Measurements from ENCODE around the gene PRKG2.
"Not testable (repeated sequence)": the region's sequence is repeated elsewhere in the genome, so short reads cannot be mapped to it uniquely, and the experiment has no call there.

Gene PRKG2, protein sequence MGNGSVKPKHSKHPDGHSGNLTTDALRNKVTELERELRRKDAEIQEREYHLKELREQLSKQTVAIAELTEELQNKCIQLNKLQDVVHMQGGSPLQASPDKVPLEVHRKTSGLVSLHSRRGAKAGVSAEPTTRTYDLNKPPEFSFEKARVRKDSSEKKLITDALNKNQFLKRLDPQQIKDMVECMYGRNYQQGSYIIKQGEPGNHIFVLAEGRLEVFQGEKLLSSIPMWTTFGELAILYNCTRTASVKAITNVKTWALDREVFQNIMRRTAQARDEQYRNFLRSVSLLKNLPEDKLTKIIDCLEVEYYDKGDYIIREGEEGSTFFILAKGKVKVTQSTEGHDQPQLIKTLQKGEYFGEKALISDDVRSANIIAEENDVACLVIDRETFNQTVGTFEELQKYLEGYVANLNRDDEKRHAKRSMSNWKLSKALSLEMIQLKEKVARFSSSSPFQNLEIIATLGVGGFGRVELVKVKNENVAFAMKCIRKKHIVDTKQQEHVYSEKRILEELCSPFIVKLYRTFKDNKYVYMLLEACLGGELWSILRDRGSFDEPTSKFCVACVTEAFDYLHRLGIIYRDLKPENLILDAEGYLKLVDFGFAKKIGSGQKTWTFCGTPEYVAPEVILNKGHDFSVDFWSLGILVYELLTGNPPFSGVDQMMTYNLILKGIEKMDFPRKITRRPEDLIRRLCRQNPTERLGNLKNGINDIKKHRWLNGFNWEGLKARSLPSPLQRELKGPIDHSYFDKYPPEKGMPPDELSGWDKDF

DNA sequence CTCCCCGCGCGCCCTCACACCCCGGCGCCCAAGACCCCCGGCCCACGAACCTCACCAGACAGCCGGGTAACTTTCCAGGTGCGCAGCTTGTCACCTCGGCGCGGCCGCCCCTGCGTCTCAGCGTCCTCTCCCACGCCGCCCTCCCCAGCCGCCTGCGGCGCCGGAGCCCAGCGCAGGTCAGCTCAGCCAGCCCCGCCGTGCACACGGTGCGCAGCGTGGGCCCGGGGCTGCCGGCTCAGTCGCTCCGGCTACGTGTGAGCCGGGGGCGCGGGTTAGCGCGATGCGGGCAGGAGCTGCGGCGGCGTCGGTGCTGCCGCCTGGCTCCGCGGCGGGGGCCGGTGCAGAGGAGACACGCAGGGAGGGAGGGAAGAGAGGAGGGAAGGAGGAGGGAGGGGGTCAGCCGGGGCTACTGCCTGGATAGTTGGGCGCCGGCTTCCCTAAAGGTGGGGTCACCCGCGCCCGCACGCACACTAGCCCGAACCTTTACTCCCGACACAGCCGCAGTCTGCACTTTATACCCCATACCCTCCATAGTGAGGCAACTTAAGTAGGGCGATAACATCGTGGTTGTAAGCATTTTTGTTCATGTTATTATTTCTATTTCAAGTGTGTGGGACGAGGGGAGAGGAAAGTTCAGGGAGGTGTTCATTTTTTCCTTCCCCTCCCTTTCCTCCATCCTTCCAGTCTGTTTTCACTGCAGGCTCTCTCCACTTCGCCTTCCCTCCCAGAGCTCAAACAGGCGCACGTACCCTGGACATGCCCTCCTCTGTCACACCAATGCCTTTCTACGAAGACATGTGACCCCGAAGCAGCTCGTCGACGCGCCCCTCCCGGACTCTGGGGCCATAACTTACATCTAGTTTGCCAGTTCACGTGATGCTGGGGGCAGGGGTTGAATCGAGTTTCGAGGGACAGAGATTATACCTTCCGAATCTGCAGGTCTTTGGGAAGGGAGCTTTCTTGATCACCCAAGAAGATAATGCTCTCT lies at the start of gene PRKG2:
Gene PRKG2 (minus strand): TSS at position 342 of the 988 bp plus-strand sequence. CDS start 10,175 bp downstream, outside the sequence.
- DNase-seq (ENCODE audit: extremely low read depth in 1 of 2, low read depth in 1 of 2), result no peak

DNA sequence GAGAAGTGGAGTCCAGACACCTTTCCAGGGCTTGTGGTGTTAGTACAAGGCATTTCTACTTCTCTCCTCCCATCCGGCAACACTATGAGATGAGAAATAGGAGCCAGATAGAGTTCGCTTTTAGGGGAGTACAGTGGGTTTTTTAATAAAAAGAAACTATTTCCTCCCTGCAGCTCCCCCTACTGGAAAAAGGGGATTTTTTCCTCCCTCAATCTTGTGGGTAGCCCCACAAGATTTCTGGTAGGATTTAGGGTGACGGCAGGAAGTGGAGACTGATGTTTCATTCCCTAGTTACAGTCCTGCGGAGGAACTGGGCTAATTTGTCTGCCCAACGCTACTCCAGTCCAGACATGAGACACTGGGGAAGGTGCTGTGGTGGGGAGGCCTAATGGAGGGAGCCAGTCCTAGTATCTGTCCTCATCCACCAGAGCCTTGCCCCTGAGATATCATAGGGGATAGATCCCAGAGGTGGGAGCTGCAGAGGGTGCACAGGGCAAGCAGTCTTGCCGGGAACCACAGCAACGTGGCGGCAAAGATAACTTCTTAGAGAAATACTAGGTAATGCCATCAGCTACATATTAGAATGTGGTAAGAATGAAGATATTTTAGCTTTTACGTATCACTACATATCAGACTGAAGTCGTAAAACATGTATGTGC lies 45.5 kb upstream of the PRKG2 start:
- no peak for DNase-seq (ENCODE audit: extremely low read depth in 1 of 2, low read depth in 1 of 2)

DNA sequence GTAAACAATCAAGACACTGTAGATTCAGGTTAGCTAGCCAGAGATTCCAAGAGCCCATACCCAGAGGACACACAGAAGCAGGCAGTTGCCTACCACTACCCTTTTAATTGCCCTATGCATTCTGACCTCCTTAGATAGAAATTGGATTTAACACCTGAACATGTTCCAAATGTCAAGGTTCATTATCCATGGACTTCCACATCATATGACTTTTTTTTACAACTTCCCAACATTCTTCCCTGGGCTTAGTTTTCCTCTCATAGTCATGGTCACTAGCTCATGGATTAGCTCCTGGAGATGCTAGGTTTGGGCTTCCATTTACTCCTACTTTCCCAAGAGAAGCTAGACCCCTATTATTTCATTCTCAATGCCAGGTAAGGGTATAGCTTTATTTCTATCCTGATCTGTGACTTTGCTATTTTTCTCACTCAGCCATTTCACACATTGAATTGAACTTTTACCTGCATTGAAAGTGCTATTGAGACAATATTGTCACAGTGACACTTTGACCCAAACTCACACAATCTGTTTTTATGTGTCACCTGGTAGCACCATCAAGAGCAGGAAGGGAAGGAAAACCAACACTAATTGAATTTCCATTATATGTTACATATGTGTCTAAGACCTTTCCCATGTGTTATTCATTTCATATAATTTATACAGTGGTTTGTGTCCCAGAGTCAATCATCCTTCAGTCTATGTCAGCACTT lies 44.0 kb upstream of the PRKG2 start:
- no peak for DNase-seq (ENCODE audit: extremely low read depth in 1 of 2, low read depth in 1 of 2)

DNA sequence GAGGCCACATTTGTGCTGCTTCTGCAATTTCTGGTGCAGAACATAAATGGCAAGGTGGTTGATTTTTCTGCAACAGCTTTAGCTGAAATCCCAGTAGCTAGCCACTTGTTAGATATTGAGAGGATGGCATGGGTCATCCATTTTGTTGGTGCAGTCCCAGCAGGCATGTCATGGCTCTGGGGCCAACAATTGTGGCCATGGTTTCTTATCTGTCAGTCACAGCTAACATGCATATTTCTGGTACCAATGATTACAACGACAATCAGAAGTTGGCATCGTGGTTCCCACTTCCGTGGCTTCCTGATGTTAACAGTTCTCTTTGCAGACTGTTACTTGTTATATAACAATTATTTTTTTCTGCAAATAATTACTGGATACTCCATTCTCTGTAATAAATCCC lies 42.8 kb upstream of the PRKG2 start:
- DNase-seq (ENCODE audit: extremely low read depth in 1 of 2, low read depth in 1 of 2), result no peak

DNA sequence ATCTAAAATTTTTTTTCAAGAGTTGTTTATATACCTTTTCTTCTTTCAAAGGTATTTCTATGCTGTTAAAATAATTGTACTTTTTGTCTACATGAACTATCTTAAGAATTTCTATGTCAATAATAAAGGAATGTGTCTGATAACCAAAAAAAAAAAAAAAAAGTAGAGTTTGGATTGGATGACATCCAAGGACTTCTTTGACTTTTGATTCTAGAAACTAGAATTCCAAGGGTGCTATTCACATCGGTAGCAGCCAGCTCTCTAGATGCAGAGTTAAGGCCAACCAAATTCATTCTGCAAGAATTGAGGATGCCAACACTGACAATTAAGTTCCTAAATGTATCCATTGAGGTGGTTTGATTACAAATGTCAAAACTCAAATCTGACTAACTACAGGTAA lies 42.0 kb upstream of the PRKG2 start:
- no peak for DNase-seq (ENCODE audit: extremely low read depth in 1 of 2, low read depth in 1 of 2)

DNA sequence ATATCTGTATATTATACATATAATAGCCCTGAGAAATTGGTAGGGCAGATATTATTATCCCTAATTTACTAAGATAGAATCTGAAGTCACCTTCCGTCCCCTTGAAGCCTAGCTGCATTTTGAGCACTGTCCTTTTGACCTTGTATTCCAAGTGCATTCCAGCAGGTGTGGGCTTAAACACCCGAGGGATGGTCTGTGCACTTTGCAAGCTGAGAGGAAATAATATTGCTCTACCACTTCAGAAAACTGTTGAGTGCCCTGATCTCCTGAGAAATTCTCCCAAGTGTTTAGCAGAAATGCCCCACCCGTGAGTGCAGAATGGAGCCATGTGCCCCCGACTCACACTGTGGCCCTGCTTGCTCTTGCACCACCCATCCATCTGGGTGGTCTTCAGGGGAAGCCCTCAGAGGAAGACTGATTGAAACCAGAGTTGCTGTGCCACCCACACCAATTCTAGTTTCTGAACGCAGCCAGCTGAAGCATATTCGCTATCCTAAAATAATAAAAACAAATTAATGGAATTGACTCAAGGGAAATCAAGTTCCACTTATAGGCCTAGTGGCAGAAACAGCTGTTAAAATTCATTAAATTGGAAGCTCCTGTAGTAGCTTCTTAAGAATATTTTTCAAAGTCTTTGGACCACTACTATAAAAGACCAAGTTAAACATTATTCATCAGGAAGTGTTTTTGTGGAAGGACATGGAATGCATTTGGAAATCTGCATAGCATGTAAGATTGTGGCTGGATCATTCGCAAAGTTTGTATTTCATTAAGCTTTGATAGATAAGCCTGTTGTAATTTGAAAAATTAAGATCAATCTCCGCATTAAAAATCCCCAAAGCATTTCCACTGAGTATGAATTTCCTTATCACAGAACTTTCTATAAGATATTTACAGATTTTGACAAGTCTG lies 41.3 kb upstream of the PRKG2 start:
- DNase-seq (ENCODE audit: extremely low read depth in 1 of 2, low read depth in 1 of 2), result no peak

DNA sequence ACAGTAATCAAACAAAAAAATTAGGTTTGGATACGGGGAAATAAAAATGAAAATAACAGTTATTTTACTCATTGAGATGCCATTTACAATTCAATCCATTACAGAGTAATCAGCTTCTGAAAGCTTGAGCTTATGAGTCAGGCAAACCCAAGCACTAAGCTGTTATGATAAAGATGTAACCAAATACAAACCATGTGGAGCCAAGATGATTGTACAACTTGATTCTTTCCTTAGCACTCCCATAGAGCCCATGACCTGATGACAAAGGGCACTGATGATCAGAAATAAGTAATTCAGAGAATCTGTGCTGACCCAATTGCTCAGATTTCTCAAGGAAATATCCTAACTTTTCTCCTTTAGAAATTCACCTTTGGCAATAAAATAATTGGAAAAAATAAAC lies 40.5 kb upstream of the PRKG2 start:
- DNase-seq (ENCODE audit: extremely low read depth in 1 of 2, low read depth in 1 of 2), result no peak

DNA sequence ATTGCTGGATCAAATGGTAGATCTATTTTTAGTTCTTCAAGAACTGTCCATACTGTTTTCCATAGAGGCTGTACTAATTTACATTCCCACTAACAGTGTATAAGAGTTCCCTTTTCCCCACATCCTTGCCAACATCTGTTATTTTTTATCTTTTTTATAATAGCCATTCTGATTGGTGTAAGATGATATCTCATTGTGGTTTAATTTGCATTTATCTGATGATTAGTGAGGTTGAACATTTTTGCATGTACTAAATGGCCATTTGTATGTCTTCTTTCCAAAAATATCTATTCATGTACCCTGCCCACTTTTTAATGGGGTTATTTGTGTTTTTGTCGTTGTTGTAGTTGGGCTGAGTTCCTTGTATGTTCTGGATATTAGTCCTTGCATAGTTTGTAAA lies 35.4 kb upstream of the PRKG2 start:
- DNase-seq (ENCODE audit: extremely low read depth in 1 of 2, low read depth in 1 of 2), result no peak

DNA sequence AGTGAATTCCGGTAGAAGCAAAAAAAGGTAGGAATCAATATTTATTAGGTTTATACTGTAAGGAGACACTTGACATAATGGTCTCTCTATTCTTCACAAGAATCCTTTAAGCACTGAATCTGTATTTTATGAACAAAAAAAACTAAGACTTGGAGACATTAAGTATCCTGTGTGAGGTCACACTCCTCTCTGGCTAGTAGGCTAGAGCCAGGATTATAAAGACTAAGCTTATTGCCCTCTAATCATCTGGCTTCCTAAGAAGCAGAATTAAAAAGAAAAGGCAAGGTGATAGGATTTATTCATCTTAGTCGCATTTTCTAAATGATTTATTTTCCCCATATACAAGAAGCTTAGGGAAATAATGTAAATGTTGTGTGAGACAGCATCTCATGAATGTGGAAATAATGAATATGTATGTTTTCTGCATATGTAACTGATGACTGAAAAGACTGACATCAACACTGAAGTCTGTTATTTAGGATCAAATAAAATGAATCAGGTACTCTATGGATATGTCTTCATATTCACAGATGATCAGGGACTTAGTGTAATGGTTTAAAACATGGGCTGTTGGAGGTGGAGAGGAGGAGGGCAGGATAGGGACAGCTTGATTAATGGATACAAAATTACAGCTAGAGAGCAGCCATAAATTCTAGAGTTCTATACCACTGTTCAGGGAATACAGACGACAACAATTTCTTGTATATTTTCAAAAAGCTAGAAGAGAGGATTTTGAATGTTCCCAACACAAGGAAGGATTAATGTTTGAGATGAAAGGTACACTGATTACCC lies 30.4 kb upstream of the PRKG2 start:
- no peak for DNase-seq (ENCODE audit: extremely low read depth in 1 of 2, low read depth in 1 of 2)

DNA sequence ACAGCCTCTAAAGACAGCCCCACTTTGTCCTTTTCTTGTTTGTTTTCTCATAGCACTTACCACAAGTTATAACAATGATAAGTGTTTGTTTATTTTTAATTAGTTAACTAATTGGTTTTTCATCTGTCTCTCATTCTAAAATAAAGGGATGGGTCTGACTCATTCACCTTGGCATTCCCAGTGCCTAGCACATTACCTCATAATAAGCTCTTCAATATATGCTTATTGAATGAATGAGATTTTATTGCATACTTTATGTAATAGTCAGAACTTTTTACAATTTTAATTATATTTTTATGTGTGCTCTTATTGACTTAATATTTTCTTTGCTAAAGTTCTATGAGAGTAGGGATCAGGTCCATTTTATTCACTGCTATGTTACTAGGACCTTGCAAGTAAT lies 22.8 kb upstream of the PRKG2 start:
- no peak for DNase-seq (ENCODE audit: extremely low read depth in 1 of 2, low read depth in 1 of 2)

DNA sequence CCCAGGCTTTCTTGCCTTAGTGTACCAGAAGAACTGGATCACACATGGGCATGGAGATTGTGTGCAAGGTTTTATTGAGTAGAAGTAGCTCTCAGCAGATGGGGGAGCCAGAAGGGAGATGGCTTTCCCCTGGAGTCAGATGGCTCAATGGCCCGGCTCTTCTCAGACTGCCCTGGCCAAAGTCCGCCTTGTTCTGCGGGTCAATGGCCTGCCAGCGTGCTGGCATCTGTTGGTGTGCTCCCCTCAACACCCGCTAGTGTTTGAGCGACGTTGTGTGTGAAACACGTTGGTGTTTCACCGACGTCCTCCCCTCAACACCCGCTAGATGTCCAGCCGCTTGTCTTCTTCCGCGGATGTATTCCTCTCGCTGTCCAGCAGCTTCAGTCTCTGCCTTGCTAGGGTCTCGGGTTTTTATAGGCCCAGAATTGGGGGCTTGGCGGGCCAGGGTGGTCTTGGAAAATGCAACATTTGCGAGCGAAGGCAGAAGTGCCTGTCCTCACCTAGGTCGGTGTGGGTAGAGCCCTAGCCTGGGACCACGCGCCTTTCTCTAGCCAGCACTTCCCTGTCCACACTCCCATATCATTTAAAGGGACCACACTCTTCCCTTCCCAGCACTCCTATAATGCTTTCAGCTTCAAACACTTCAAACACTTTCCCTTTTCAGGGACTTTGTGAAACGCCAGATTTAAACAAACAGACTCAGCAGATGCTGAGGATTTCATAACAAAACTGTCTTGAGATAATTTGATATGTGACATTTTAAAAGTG lies 21.1 kb upstream of the PRKG2 start:
- DNase-seq (ENCODE audit: extremely low read depth in 1 of 2, low read depth in 1 of 2), result no peak

DNA sequence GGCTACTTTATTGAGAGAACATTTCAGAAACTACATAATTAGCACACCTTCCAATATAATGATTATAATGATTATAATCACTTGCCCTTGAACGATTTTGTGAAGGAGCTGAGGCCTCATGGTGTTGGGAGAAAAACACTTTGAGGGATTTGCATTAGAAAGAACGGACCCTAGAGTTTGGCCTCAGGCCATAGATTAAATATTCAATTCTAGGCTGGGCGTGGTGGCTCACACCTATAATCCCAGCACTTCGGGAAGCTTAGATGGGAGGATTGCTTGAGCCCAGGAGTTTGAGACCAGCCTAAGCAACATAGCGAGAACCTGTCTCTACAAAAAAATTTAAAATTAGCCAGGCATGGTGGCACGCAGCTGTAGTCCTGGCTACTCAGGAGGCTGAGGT lies 12.9 kb upstream of the PRKG2 start:
- DNase-seq (ENCODE audit: extremely low read depth in 1 of 2, low read depth in 1 of 2), result no peak

DNA sequence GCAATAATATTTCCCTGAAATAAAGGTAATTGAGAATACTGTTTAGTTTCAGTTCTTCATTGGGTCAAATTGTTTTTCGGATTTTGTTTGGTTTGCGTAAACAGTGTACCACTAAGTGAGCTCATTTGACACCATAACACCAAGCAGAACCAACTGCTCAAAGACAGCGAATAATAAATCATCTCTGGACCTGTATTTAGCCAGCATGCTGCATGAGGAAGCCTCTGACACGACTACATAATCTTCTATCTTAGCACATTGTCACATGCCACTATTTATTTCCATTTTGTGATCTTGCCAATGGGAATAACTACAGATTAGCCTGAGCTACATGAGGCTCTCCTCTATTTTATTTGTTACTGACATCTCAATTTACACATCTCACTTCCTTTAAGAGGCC lies 12.1 kb upstream of the PRKG2 start:
- no peak for DNase-seq (ENCODE audit: extremely low read depth in 1 of 2, low read depth in 1 of 2)

DNA sequence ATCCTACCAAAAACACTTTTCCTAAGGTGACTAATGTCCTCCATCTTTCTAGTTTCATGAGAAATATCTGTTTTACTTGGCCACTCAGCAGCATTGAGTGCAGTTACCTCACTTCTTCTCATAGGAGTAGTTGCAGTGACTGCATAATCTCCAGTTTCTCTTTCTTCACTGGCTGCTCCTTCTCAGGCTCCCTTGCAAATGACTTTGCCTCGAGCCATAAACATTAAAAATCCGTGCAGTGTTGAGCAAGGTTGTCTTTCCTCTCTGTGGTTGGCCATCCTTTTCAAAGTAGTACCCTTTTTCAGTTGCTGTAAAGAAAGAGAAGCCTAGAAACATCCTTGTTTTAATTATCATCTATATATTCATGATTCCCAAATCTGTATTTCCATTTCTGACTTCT lies 10.2 kb upstream of the PRKG2 start:
- DNase-seq (ENCODE audit: extremely low read depth in 1 of 2, low read depth in 1 of 2), result no peak

DNA sequence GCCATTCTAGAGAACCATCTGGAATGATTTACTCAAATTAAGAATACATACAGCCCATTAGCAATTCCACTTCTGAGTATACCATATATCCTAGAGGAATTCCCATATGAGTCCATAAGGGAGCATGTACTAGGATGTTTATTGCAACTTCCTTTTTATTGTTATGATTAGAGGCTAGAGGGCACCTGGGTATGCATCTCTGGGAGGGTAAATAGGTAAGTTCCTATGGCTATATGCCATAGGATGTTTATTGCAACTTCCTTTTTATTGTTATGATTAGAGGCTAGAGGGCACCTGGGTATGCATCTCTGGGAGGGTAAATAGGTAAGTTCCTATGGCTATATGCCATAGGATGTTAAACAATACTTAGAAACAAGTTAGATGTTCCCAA lies 7.1 kb upstream of the PRKG2 start:
- not testable (repeated sequence) for DNase-seq (ENCODE audit: extremely low read depth in 1 of 2, low read depth in 1 of 2)

DNA sequence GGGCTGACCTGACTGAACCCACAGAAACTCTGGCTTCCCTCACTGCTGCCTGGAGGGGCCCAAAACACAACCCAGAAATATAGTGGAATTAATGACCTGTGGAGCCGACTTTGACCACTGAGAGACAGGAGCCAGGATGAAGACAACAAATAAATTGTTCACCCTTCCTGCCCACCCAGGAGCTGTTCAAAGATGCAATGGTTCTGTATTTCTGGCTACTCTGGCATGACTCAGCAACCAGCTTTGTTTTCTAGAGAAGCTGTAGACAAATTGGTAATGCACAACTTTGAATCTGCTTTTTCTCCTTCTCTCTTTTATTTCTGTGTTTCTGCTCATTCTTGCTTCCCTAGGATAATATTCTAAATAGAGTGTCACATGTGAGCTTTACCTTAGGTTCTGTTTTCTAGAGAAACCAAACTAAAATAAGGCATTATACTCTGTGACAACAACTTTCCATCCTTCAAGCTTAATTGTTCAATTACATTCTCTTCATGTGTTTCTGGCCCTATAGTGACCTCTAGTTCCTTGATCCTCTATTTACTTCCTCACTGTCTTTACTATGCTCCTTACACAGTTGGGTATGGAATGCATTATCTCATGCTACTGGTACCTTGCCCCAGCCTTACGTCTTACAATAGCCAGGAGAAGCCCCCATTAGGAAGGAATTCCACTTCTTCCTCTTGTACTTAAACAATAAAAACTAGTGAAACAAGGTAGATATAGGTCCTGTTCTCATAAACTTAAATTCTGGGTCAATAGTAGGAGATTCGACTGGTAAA lies 6.5 kb upstream of the PRKG2 start:
- DNase-seq (ENCODE audit: extremely low read depth in 1 of 2, low read depth in 1 of 2), result no peak

DNA sequence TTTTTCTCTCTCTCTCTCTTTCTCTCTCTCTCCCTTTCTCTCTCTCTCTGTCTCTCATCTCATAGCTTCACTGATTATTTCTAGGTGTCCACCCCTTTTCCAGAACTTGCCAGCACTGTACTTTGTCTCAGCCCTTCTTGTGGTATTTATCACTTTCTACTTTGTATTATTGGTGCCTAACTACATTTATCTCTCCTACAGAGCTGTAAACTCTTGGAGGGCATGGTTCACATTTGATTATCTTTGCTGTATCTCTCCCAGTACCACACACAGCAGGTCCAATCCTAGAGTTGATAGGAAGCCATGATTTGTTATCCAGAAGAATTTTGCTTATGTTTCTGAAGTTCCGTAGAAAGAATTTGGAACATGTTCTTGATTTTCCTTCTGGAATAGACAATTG lies 5.2 kb upstream of the PRKG2 start:
- DNase-seq (ENCODE audit: extremely low read depth in 1 of 2, low read depth in 1 of 2), result no peak

All from activated CD8-positive, alpha-beta memory T cell treated with anti-CD3 and anti-CD28 coated beads for 1 hour (primary cell).